Gastroesophageal sphincter (tissue), 4 donors: Measurements from ENCODE around the gene CD300LG. TPM values are rescaled to one million over a fixed set of nuclear protein-coding genes. Genes with fewer than 3 reads are reported as not detected.
"Not testable (repeated sequence)": the region's sequence is repeated elsewhere in the genome, so short reads cannot be mapped to it uniquely, and the experiment has no call there.

Source experiments
- ATAC-seq: fragments of 150-250 bp; one replicate; pipeline ENCODE4 v1.9.1; 2016; ENCODE audit warnings: mild to moderate bottlenecking, moderate library complexity
- H3K27ac ChIP-seq, 4 donors: fragments of 200-600 bp; sonication (generic) in 3 of 4; 1 replicate in 3 of 4; 2 replicates in 1 of 4; pipeline ENCODE4 v1.5.1; 2016 to 2019
- H3K27me3 ChIP-seq: fragments of 200-600 bp; sonication (generic); one replicate; pipeline ENCODE4 v1.5.1; 2019
- H3K36me3 ChIP-seq, 2 donors: fragments of 200-600 bp; sonication (generic); one replicate each; pipeline ENCODE4 v1.5.1; 2019; ENCODE audit warnings: control low read depth in 1 of 2
- H3K4me1 ChIP-seq, 3 donors: fragments of 200-600 bp; sonication (generic); 1 replicate in 2 of 3; 2 replicates in 1 of 3; pipeline ENCODE4 v1.5.1; 2016 to 2019; ENCODE audit warnings: control low read depth in 2 of 3
- H3K4me3 ChIP-seq, 2 donors: fragments of 200-600 bp; sonication (generic); one replicate each; pipeline ENCODE4 v1.5.1; 2019; ENCODE audit warnings: mild to moderate bottlenecking in 1 of 2, moderate library complexity in 1 of 2
- H3K9me3 ChIP-seq, 3 donors: fragments of 200-600 bp; sonication (generic); one replicate each; pipeline ENCODE4 v1.5.1; 2017 to 2019; ENCODE audit warnings: control low read depth in 2 of 3
- EP300 ChIP-seq: sonication (generic); formaldehyde crosslinking; IDR thresholded peaks from one replicate; pipeline ENCODE4 v1.6.1; 2017; ENCODE audit warnings: antibody characterized with exemption, mild to moderate bottlenecking
- POLR2A ChIP-seq, 2 donors: fragments of 450-650 bp; IDR thresholded peaks; one replicate each; pipeline ENCODE4 v1.6.1; 2017; ENCODE audit warnings: antibody characterized with exemption in 2 of 2, mild to moderate bottlenecking in 2 of 2, moderate library complexity in 1 of 2
- POLR2AphosphoS5 ChIP-seq: sonication (generic); formaldehyde crosslinking; IDR thresholded peaks from one replicate; pipeline ENCODE4 v1.6.1; 2017; ENCODE audit warnings: antibody characterized with exemption
- WGBS, 2 donors: methylation state at CpG; one replicate each; pipeline ENCODE4 v1.1.5; 2018; ENCODE audit warnings: low coverage in 1 of 2; 5-methylcytosine and 5-hydroxymethylcytosine counted together
- total RNA-seq, 4 donors: library from RNA; depleted of rRNA; stranded (reverse); fragments of >200 nt; gene quantifications; one replicate each; pipeline ENCODE4 v1.1.0, GENCODE V29; 2016
- TF ChIP-seq, protein P1 (sequence below), 4 experiments: fragments of 200-600 bp in 2 of 4; fragments of 450-650 bp in 2 of 4; sonication (generic) in 1 of 4; IDR thresholded peaks; one replicate each; pipeline ENCODE4 v1.5.1; 2017 to 2019; ENCODE audit warnings: antibody characterized with exemption in 4 of 4, mild to moderate bottlenecking in 2 of 4, moderate library complexity in 2 of 4

The CD300LG gene
- total RNA-seq, 4 donors from 2014 or later, result 1.6 to 16.2 (median 3.7) TPM

GRCh38 chr17:43882761-43883415 lies 35.9 kb downstream of the CD300LG start:
- Histone ChIP-seq H3K9me3 (no peaks in the 10 kb centered on the region), H3K27ac (no peak overlapping the region), H3K4me1 (peaks cover 0 to 8% (median 3%) of the 10 kb centered on the region in 3 donors), H3K36me3 (peaks cover 0 to 53% of the 10 kb centered on the region in 2 donors), H3K4me3 (no peak overlapping the region), H3K27me3 (no peaks in the 10 kb centered on the region)
- ATAC-seq, result no peak
- 84 to 100% methylated on average over 1 to 7 of the region's 14 CpGs for whole genome bisulfite sequencing, 2 donors
- TF ChIP-seq POLR2A (IDR thresholded peaks at IDR 0.05), result no peak
- TF ChIP-seq POLR2AphosphoS5, result no peak
- TF ChIP-seq, protein P1, sequence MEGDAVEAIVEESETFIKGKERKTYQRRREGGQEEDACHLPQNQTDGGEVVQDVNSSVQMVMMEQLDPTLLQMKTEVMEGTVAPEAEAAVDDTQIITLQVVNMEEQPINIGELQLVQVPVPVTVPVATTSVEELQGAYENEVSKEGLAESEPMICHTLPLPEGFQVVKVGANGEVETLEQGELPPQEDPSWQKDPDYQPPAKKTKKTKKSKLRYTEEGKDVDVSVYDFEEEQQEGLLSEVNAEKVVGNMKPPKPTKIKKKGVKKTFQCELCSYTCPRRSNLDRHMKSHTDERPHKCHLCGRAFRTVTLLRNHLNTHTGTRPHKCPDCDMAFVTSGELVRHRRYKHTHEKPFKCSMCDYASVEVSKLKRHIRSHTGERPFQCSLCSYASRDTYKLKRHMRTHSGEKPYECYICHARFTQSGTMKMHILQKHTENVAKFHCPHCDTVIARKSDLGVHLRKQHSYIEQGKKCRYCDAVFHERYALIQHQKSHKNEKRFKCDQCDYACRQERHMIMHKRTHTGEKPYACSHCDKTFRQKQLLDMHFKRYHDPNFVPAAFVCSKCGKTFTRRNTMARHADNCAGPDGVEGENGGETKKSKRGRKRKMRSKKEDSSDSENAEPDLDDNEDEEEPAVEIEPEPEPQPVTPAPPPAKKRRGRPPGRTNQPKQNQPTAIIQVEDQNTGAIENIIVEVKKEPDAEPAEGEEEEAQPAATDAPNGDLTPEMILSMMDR (IDR thresholded peaks at IDR 0.05), result no peak
- TF ChIP-seq EP300, result no peak

DNA sequence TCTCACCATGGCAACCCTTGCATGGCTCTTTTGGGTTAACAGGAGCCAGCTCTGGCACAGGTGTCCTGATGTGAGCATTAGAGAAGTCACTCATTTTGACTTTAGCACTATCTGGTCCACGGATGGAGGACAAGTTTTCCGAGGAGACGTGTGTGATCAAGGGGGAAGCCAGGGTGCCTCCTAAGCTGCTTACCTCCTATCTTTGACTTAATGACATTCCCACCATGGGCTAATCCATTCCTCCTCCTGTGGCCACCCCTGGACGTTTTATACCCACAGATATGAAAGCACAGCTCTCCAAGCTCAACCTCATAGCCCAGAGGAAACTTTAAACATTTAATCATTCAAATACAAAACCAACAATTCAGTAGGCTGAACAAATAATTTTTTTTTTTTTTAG lies 41.6 kb downstream of the CD300LG start:
- Histone ChIP-seq H3K4me1 (no peaks in the 10 kb centered on the region), H3K4me3 (no peak overlapping the region), H3K36me3 (peaks cover 0 to 17% of the 10 kb centered on the region in 2 donors), H3K9me3 (no peaks in the 10 kb centered on the region), H3K27ac (no peak overlapping the region), H3K27me3 (no peaks in the 10 kb centered on the region)
- TF ChIP-seq EP300 (no peak), POLR2A (IDR thresholded peaks at IDR 0.05) (no peak), POLR2AphosphoS5 (no peak)
- TF ChIP-seq, protein P1 (IDR thresholded peaks at IDR 0.05), result no peak
- WGBS, 2 donors, result 47 to 62% methylated on average over 2 to 4 of the region's 4 CpGs
- ATAC-seq, result no peak

- WGBS, 2 donors, result 89 to 100% methylated on average over 1 of the region's 1 CpG
Measured at GRCh38 chr17:43890240-43890639, 43.3 kb downstream of the CD300LG start.

DNA sequence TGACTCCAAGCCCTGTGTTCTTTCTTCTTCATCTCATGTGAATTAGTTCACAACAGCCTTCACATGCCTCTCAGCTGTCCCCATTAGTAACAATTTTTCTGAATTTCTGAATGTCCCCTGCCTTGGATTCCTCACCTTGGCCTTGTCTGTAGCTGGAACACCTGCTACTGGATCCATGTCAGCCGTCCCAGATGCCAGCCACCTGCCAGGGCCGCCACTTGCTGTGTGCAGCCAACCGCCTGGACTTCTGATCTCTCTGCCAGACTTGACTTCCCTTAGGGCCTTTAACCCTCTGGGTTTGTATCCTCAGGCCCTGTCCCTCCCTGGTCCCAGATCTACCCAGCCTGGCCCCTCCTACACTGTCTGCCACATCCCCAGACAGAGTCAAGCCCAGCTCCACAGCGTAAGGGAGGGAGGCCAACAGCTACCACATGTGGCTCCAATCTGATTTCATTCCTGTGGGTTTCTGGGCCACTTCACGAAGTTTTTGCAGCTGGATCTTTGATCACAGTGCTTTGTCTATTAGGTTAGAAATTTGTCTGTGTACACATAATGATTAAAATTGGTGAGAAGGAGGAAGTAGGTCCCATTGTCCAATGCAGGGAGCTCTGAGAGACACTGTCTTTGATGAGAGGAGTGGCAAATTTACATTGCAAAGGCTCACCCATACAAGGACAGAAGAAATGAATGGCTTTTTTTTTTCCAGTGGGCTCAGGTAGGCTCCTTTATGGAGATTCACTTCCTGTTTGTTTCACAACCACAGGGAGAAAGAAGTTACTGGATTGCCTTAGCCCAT lies 45.1 kb downstream of the CD300LG start:
- no peak for TF ChIP-seq POLR2AphosphoS5
- TF ChIP-seq, protein P1 (IDR thresholded peaks at IDR 0.05), result no peak
- ATAC-seq, result no peak
- Histone ChIP-seq H3K27me3 (no peaks in the 10 kb centered on the region), H3K4me1 (no peaks in the 10 kb centered on the region), H3K36me3 (peaks cover 0 to 39% of the 10 kb centered on the region in 2 donors), H3K27ac (no peak overlapping the region), H3K9me3 (no peaks in the 10 kb centered on the region), H3K4me3 (no peak overlapping the region)
- 94% methylated on average over 4 of the region's 5 CpGs; no CpG with 5 or more reads in 1 of the 2 donors for WGBS, 2 donors

More at GRCh38 chr17:43890240-43890639, 43.3 kb downstream of the CD300LG start:
- peaks cover 0 to 21% of the 10 kb centered on the region in 2 donors for H3K36me3 ChIP-seq
- H3K27me3 ChIP-seq, result no peaks in the 10 kb centered on the region
- no peak overlapping the region for H3K4me3 ChIP-seq
- ATAC-seq, result no peak
- no peaks in the 10 kb centered on the region for H3K4me1 ChIP-seq
- no peaks in the 10 kb centered on the region for H3K9me3 ChIP-seq
- TF ChIP-seq, protein P1 (IDR thresholded peaks at IDR 0.05), result no peak
- no peak for TF ChIP-seq POLR2AphosphoS5
- no peak for TF ChIP-seq POLR2A (IDR thresholded peaks at IDR 0.05)
- TF ChIP-seq EP300, result no peak
- no peak overlapping the region for H3K27ac ChIP-seq

- H3K36me3 ChIP-seq, result peaks cover 0 to 45% of the 10 kb centered on the region in 2 donors
- no peak overlapping the region for H3K27ac ChIP-seq
- 29 to 41% methylated on average over 4 of the region's 4 CpGs for WGBS, 2 donors
- TF ChIP-seq EP300 (no peak), POLR2A (IDR thresholded peaks at IDR 0.05) (no peak), POLR2AphosphoS5 (no peak)
- TF ChIP-seq, protein P1 (IDR thresholded peaks at IDR 0.05), result no peak
- no peaks in the 10 kb centered on the region for H3K9me3 ChIP-seq
- H3K27me3 ChIP-seq, result no peaks in the 10 kb centered on the region
- H3K4me1 ChIP-seq, result no peaks in the 10 kb centered on the region
- H3K4me3 ChIP-seq, result no peak overlapping the region
- no peak for ATAC-seq
Measured at GRCh38 chr17:43892647-43892952, 45.6 kb downstream of the CD300LG start.

GRCh38 chr17:43894494-43894893 lies 47.5 kb downstream of the CD300LG start:
- not testable (repeated sequence) for H3K4me1 ChIP-seq, H3K9me3 ChIP-seq, ATAC-seq, H3K27me3 ChIP-seq, H3K4me3 ChIP-seq, H3K27ac ChIP-seq
- H3K36me3 ChIP-seq, result peaks cover 0 to 51% of the 10 kb centered on the region in 2 donors
- WGBS, 2 donors, result 84% methylated on average over 3 of the region's 4 CpGs; no CpG with 5 or more reads in 1 of the 2 donors
